NK-92 (cell line): Measurements from ENCODE around the gene PPP4R3B.

ENCODE experiments used
- DNase-seq: peaks from one replicate; lab custom pipeline; 2025; ENCODE audit not compliant: unreplicated experiment; lab: John Stamatoyannopoulos, UW

The PPP4R3B gene

GRCh38 chr2:55617175-55618024 is at the start of gene PPP4R3B:
Gene PPP4R3B (minus strand): TSS chr2:55617622. CDS start chr2:55617285, 337 bp downstream.
- peak; percentile 87 for DNase-seq

- no peak for DNase-seq
These were observed 35.8 kb upstream of the PPP4R3B start for GRCh38 chr2:55653255-55653654.

GRCh38 chr2:55649211-55649610 is 31.8 kb upstream of the PPP4R3B start:
- DNase-seq: no peak

GRCh38 chr2:55636831-55637230 is 19.4 kb upstream of the PPP4R3B start:
- no peak for DNase-seq

- no peak for DNase-seq
These were observed 11.5 kb upstream of the PPP4R3B start for GRCh38 chr2:55628931-55629330.

GRCh38 chr2:55627915-55628314 is 10.5 kb upstream of the PPP4R3B start:
- no peak for DNase-seq

GRCh38 chr2:55621802-55622201 is 4.4 kb upstream of the PPP4R3B start:
- DNase-seq: no peak

- DNase-seq: no peak
These were observed 2.8 kb upstream of the PPP4R3B start for GRCh38 chr2:55620123-55620779.

GRCh38 chr2:55618275-55619055 is 1.0 kb upstream of the PPP4R3B start:
- no peak for DNase-seq

GRCh38 chr2:55618025-55618274 is 528 bp upstream of the PPP4R3B start:
- no peak for DNase-seq

GRCh38 chr2:55616551-55617174 is 759 bp downstream of the PPP4R3B start:
- DNase-seq: no peak

GRCh38 chr2:55611997-55612396 is 5.4 kb downstream of the PPP4R3B start:
- DNase-seq: no peak

GRCh38 chr2:55610954-55611743 is 6.3 kb downstream of the PPP4R3B start:
- no peak for DNase-seq

GRCh38 chr2:55609938-55610578 is 7.4 kb downstream of the PPP4R3B start:
- no peak for DNase-seq

- no peak for DNase-seq
These were observed 8.1 kb downstream of the PPP4R3B start for GRCh38 chr2:55609193-55609794.

GRCh38 chr2:55607717-55608116 is 9.7 kb downstream of the PPP4R3B start:
- no peak for DNase-seq

GRCh38 chr2:55604027-55604565 is 13.3 kb downstream of the PPP4R3B start:
- no peak for DNase-seq

GRCh38 chr2:55601849-55602248 is 15.6 kb downstream of the PPP4R3B start:
- no peak for DNase-seq

GRCh38 chr2:55598056-55598795 is 19.2 kb downstream of the PPP4R3B start:
- no peak for DNase-seq
